HG03135 (cell line): ENCODE results near the gene TMEM86A.

ENCODE experiments used
- ATAC-seq: cut with Tn5 transposase; IDR thresholded peaks from one replicate; pipeline ENCODE4 v1.9.1; 2021; ENCODE audit warnings: mild to moderate bottlenecking, moderate library complexity; ENCODE audit not compliant: unreplicated experiment

TMEM86A gene

DNA sequence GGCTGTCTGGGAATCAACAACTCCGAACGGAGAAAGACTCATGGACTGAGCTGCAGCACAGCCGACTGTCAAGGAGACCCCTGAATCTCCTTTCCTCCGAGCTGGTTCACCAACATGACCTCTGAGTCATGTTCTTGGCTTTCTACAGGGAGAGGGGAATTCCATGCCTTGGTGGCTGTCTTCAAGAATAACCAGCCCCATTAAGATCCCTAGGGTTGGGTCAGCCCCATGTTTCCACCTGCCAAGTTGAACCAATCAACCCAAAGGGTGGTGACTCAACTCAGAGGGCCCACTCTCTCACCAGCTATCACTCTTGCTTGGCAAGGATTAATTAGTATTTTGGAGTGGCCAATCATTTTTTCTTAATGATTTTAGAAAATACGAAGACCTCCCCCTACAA is 55.7 kb downstream of the TMEM86A start:
- no peak for ATAC-seq
